Endothelial cell of umbilical vein (primary cell): ENCODE measurements around the gene CD200. TPM values are rescaled to one million over a fixed set of nuclear protein-coding genes. Genes with fewer than 3 reads are reported as not detected.
A peak's percentile ranks its signal among the peaks of the same experiment; 100 is the strongest.

ENCODE experiments used
- BruUV-seq: library from RNA; stranded (reverse); fragments of 400-500 nt; replicated peaks from 2 replicates; lab custom pipeline; 2021; lab: Mats Ljungman, UMichigan
- CTCF ChIA-PET: fragments of 300-600, 350-600 bp; sonication (Branson Sonifier 250); formaldehyde crosslinking; loops from one replicate; lab custom pipeline; 2021; ENCODE audit warnings: antibody characterized with exemption, inconsistent platforms; lab: Charles Lee
- POLR2A ChIA-PET: fragments of 300-600, 350-600 bp; sonication (Branson Sonifier 250); formaldehyde crosslinking; loops from one replicate; lab custom pipeline; 2021; ENCODE audit warnings: antibody characterized with exemption, inconsistent platforms; lab: Charles Lee
- DNase-seq: peaks from one replicate; pipeline ENCODE4 v3.0.0-alpha.2; 2011; ENCODE audit warnings: low read depth, low spot score
- FAIRE-seq: peaks from 2 replicates; lab custom pipeline; 2011; peaks lifted over from hg19 to GRCh38; lab: Jason Lieb, UNC
- H2AFZ ChIP-seq: 2 replicates; pipeline ENCODE4 v1.6.0; 2012; ENCODE audit warnings: low read depth, low read length, control low read depth, inconsistent platforms
- H3K27ac ChIP-seq: 2 replicates; pipeline ENCODE4 v1.5.1; 2011; ENCODE audit warnings: low read depth, mild to moderate bottlenecking, control low read depth, low read length, moderate library complexity; ENCODE audit not compliant: insufficient read depth
- H3K27me3 ChIP-seq, 2 experiments: 2 replicates each; pipeline versions ENCODE4 v1.6.0 to v1.6.1; 2011; ENCODE audit warnings: low read length in 2 of 2, mixed read lengths in 1 of 2; ENCODE audit not compliant: control insufficient read depth in 2 of 2, insufficient read depth in 2 of 2
- H3K36me3 ChIP-seq, 2 experiments: 2 replicates in 1 of 2; 3 replicates in 1 of 2; pipeline ENCODE4 v1.5.1; 2011; ENCODE audit warnings: low read length in 2 of 2, mild to moderate bottlenecking in 1 of 2, moderate library complexity in 1 of 2; ENCODE audit not compliant: control insufficient read depth in 2 of 2, insufficient read depth in 2 of 2; ENCODE audit errors: extremely low read depth in 1 of 2
- H3K4me1 ChIP-seq: 3 replicates; pipeline ENCODE4 v1.5.1; 2011; ENCODE audit warnings: mild to moderate bottlenecking, low read length; ENCODE audit not compliant: control insufficient read depth, insufficient read depth; ENCODE audit errors: extremely low read depth
- H3K4me2 ChIP-seq: 2 replicates; pipeline ENCODE4 v1.6.1; 2011; ENCODE audit warnings: low read length, control low read depth, mixed read lengths; ENCODE audit not compliant: insufficient read depth
- H3K4me3 ChIP-seq, 3 experiments: fragments of 200-600 bp in 1 of 3; sonication (generic), shearing (Covaris generic) in 1 of 3; replicated peaks in 1 of 3; 2 replicates each; pipeline ENCODE4 v1.5.1; 2011 to 2016; ENCODE audit warnings: control low read depth in 3 of 3, low read length in 3 of 3, mild to moderate bottlenecking in 2 of 3, inconsistent platforms in 1 of 3, low read depth in 1 of 3, moderate library complexity in 1 of 3; ENCODE audit not compliant: insufficient read depth in 1 of 3
- H3K79me2 ChIP-seq: 2 replicates; pipeline ENCODE4 v1.6.0; 2012; ENCODE audit warnings: low read length, inconsistent platforms; ENCODE audit not compliant: control insufficient read depth, insufficient read depth
- H3K9ac ChIP-seq: replicated peaks from 2 replicates; pipeline ENCODE3; 2011; ENCODE audit warnings: low read length, control low read depth; ENCODE audit not compliant: insufficient read depth; ENCODE audit errors: extremely low read depth
- H3K9me1 ChIP-seq: replicated peaks from 3 replicates; pipeline ENCODE4 v1.6.0; 2011; ENCODE audit warnings: mild to moderate bottlenecking, low read length; ENCODE audit not compliant: control insufficient read depth, insufficient read depth; ENCODE audit errors: extremely low read depth
- H3K9me3 ChIP-seq: replicated peaks from 2 replicates; pipeline ENCODE4 v1.5.1; 2012; ENCODE audit warnings: low read length, inconsistent platforms; ENCODE audit not compliant: control insufficient read depth, insufficient read depth
- H4K20me1 ChIP-seq: replicated peaks from 2 replicates; pipeline ENCODE3; 2011; ENCODE audit warnings: mild to moderate bottlenecking, low read length; ENCODE audit not compliant: control insufficient read depth, insufficient read depth; ENCODE audit errors: extremely low read depth
- EZH2 ChIP-seq: IDR thresholded peaks from 2 replicates; pipeline ENCODE4 v1.6.1; 2012; ENCODE audit warnings: borderline replicate concordance, low read depth, mild to moderate bottlenecking, moderate library complexity, low read length, inconsistent platforms; ENCODE audit not compliant: severe bottlenecking
- FOS ChIP-seq: IDR thresholded peaks from 2 replicates; pipeline ENCODE4 v1.6.1; 2011; ENCODE audit warnings: mild to moderate bottlenecking, low read length, moderate library complexity, borderline replicate concordance; ENCODE audit not compliant: insufficient read depth
- GATA2 ChIP-seq: IDR thresholded peaks from 2 replicates; pipeline ENCODE4 v1.7.0; 2011; ENCODE audit warnings: low read depth, mild to moderate bottlenecking, moderate library complexity, mixed read lengths, low read length; ENCODE audit not compliant: insufficient read length, insufficient read depth
- JUN ChIP-seq: IDR thresholded peaks from 2 replicates; pipeline ENCODE4 v1.6.1; 2011; ENCODE audit warnings: borderline replicate concordance, low read depth; ENCODE audit not compliant: insufficient read length, insufficient read depth
- MAX ChIP-seq: IDR thresholded peaks from 2 replicates; pipeline ENCODE4 v1.6.1; 2011; ENCODE audit not compliant: insufficient read depth, insufficient read length
- MYC ChIP-seq: IDR thresholded peaks from one replicate; pipeline ENCODE4 v1.6.1; 2011; ENCODE audit warnings: mild to moderate bottlenecking, low read depth, low read length
- POLR2A ChIP-seq: IDR thresholded peaks from 2 replicates; pipeline ENCODE4 v1.6.1; 2012; ENCODE audit warnings: low read depth, mild to moderate bottlenecking, control low read depth, low read length
- POLR2AphosphoS5 ChIP-seq: IDR thresholded peaks from 2 replicates; pipeline ENCODE4 v1.6.1; 2012; ENCODE audit warnings: low read depth, mild to moderate bottlenecking, control low read depth, low read length, moderate library complexity; ENCODE audit not compliant: insufficient read depth
- dilution Hi-C: fragments of 300-500 bp; cut with MboI; formaldehyde crosslinking; loops from one replicate; pipeline ENCODE4 v1.15.0; 2019; ENCODE audit warnings: low sequenced_read_pairs; ENCODE audit not compliant: extremely low pct_ligation_motif_present
- intact Hi-C: fragments of 100-400 bp; cut with micrococcal nuclease; formaldehyde crosslinking; loops from one replicate; pipeline ENCODE4 v1.10.0; 2022
- polyA plus RNA-seq, 4 experiments: library from polyadenylated mRNA; depleted of rRNA in 3 of 4; stranded (reverse) in 3 of 4; unstranded in 1 of 4; fragments of >200 nt; gene quantifications; 2 replicates each; pipeline versions ENCODE4 v1.2.1 to v1.2.3, GENCODE V29; 2011 to 2012; ENCODE audit warnings: missing spikeins in 1 of 4
- total RNA-seq: library from RNA; stranded (reverse); gene quantifications from 2 replicates; pipeline ENCODE4 v1.2.3, GENCODE V29; 2021
- TF ChIP-seq, protein P1 (sequence below), 2 donors: IDR thresholded peaks; 1 replicate in 1 of 2; 2 replicates in 1 of 2; pipeline ENCODE4 v1.5.1; 2011; ENCODE audit warnings: low read length in 2 of 2, mild to moderate bottlenecking in 2 of 2, moderate library complexity in 2 of 2, control low read depth in 1 of 2, inconsistent platforms in 1 of 2, low read depth in 1 of 2; ENCODE audit not compliant: insufficient read depth in 1 of 2; ENCODE audit errors: extremely low read depth in 1 of 2

CD200 gene
- total and polyA plus RNA-seq, 2 donors (not counting 3 experiments of a cell fraction or from before 2014, with no cell fraction given): 8.1 to 8.2 TPM

GRCh38 chr3:112333381-112334317 lies 693 bp downstream of the CD200 start:
- H2AFZ ChIP-seq: peak overlapping the region; percentile 68
- DNase-seq: peak; percentile 71
- TF ChIP-seq EZH2 (no peak), JUN (no peak), MYC (no peak), POLR2AphosphoS5 (no peak), POLR2A (no peak), MAX (no peak), FOS (no peak), GATA2 (no peak)
- TF ChIP-seq, protein P1, sequence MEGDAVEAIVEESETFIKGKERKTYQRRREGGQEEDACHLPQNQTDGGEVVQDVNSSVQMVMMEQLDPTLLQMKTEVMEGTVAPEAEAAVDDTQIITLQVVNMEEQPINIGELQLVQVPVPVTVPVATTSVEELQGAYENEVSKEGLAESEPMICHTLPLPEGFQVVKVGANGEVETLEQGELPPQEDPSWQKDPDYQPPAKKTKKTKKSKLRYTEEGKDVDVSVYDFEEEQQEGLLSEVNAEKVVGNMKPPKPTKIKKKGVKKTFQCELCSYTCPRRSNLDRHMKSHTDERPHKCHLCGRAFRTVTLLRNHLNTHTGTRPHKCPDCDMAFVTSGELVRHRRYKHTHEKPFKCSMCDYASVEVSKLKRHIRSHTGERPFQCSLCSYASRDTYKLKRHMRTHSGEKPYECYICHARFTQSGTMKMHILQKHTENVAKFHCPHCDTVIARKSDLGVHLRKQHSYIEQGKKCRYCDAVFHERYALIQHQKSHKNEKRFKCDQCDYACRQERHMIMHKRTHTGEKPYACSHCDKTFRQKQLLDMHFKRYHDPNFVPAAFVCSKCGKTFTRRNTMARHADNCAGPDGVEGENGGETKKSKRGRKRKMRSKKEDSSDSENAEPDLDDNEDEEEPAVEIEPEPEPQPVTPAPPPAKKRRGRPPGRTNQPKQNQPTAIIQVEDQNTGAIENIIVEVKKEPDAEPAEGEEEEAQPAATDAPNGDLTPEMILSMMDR (IDR thresholded peaks at IDR 0.05; ENCODE audit: extremely low read depth in 1 of 2, insufficient read depth in 1 of 2, low read depth in 1 of 2, low read length in 2 of 2): no peak
- peak overlapping the region; percentile 75 for H3K4me2 ChIP-seq
- intact Hi-C loops: loop anchor here (1.0 to 2.0 kb wide), 2 partner anchors 21 to 58 kb away; no protein-coding TSS in a partner anchor
- H3K9me3 ChIP-seq: no peaks in the 10 kb centered on the region
- FAIRE-seq: no peak
- dilution Hi-C loops: no loop called here
- peaks cover 0 to 6% of the 10 kb centered on the region in 2 experiments for H3K27me3 ChIP-seq
- TSS peak; percentile 48 for BruUV-seq
- no peak overlapping the region for H3K27ac ChIP-seq
- H3K79me2 ChIP-seq: no peaks in the 10 kb centered on the region
- no peaks in the 10 kb centered on the region for H3K36me3 ChIP-seq
- H4K20me1 ChIP-seq: no peaks in the 10 kb centered on the region
- peak overlapping the region; percentile 58 for H3K9ac ChIP-seq
- peaks cover 8% of the 10 kb centered on the region for H3K4me1 ChIP-seq
- ChIA-PET POLR2A (interaction anchor here (0.7 to 2.1 kb wide), 5 partner anchors 17 to 222 kb away, joined by 3 to 9 read pairs (median 8); no protein-coding TSS in a partner anchor), CTCF (interaction anchor here (0.8 to 3.4 kb wide), 23 partner anchors 12 to 222 kb away, joined by 3 to 40 read pairs (median 5); partner anchors contain the start of gene SLC9C1)
- H3K4me3 ChIP-seq: peak overlapping the region; percentile 28 to 59 (median 56)
- no peaks in the 10 kb centered on the region for H3K9me1 ChIP-seq
